ENCODE measurements around the gene RLBP1.
A peak's percentile ranks its signal among the peaks of the same experiment; 100 is the strongest.

Gene RLBP1

GRCh38 chr15:89205991-89206585 lies 15.3 kb downstream of the RLBP1 start:
- no peak for DNase-seq (ENCODE audit: low read depth)

GRCh38 chr15:89203705-89204273 lies 17.6 kb downstream of the RLBP1 start:
- peak; percentile 9 for DNase-seq (ENCODE audit: low read depth)

GRCh38 chr15:89201465-89202005 lies 19.8 kb downstream of the RLBP1 start:
- no peak for DNase-seq (ENCODE audit: low read depth)

GRCh38 chr15:89200182-89200581 lies 21.2 kb downstream of the RLBP1 start:
- DNase-seq (ENCODE audit: low read depth), result no peak

GRCh38 chr15:89199746-89200145 lies 21.6 kb downstream of the RLBP1 start:
- no peak for DNase-seq (ENCODE audit: low read depth)

- DNase-seq (ENCODE audit: low read depth), result no peak
These were observed 22.4 kb downstream of the RLBP1 start for GRCh38 chr15:89198934-89199333.

- DNase-seq (ENCODE audit: low read depth), result no peak
These were observed 23.2 kb downstream of the RLBP1 start for GRCh38 chr15:89198196-89198595.

GRCh38 chr15:89197503-89197971 lies 23.8 kb downstream of the RLBP1 start:
- DNase-seq (ENCODE audit: low read depth), result no peak

- DNase-seq (ENCODE audit: low read depth), result no peak
These were observed 24.4 kb downstream of the RLBP1 start for GRCh38 chr15:89196994-89197393.

- no peak for DNase-seq (ENCODE audit: low read depth)
These were observed 25.1 kb downstream of the RLBP1 start for GRCh38 chr15:89196241-89196640.

GRCh38 chr15:89195836-89196235 lies 25.5 kb downstream of the RLBP1 start:
- no peak for DNase-seq (ENCODE audit: low read depth)

- DNase-seq (ENCODE audit: low read depth), result no peak
These were observed 26.8 kb downstream of the RLBP1 start for GRCh38 chr15:89194608-89195007.

GRCh38 chr15:89192766-89193165 lies 28.6 kb downstream of the RLBP1 start:
- DNase-seq (ENCODE audit: low read depth), result no peak

- no peak for DNase-seq (ENCODE audit: low read depth)
These were observed 29.2 kb downstream of the RLBP1 start for GRCh38 chr15:89192136-89192535.

GRCh38 chr15:89187986-89188514 lies 33.3 kb downstream of the RLBP1 start:
- no peak for DNase-seq (ENCODE audit: low read depth)

GRCh38 chr15:89187301-89187985 lies 33.9 kb downstream of the RLBP1 start:
- DNase-seq (ENCODE audit: low read depth), result no peak

- no peak for DNase-seq (ENCODE audit: low read depth)
These were observed 34.6 kb downstream of the RLBP1 start for GRCh38 chr15:89186803-89187202.

- no peak for DNase-seq (ENCODE audit: low read depth)
These were observed 36.4 kb downstream of the RLBP1 start for GRCh38 chr15:89184886-89185526.

GRCh38 chr15:89184357-89184756 lies 37.0 kb downstream of the RLBP1 start:
- DNase-seq (ENCODE audit: low read depth), result no peak

- no peak for DNase-seq (ENCODE audit: low read depth)
These were observed 41.2 kb downstream of the RLBP1 start for GRCh38 chr15:89179966-89180875.

- DNase-seq (ENCODE audit: low read depth), result no peak
These were observed 42.9 kb downstream of the RLBP1 start for GRCh38 chr15:89178307-89178977.

Data from stimulated activated CD4-positive, alpha-beta T cell treated with anti-CD3 and anti-CD28 coated beads, Interleukin-2, amount 100 ng/mL, for 4 hours (primary cell).